GM18511 (cell line): ENCODE data around the gene ELMO3.
A peak's percentile ranks its signal among the peaks of the same experiment; 100 is the strongest.

Source experiments
- ATAC-seq: cut with Tn5 transposase; IDR thresholded peaks from one replicate; pipeline ENCODE4 v1.9.1; 2021; ENCODE audit warnings: mild to moderate bottlenecking, moderate library complexity; ENCODE audit not compliant: unreplicated experiment

The ELMO3 gene

GRCh38 chr16:67237396-67238277 lies 38.7 kb downstream of the ELMO3 start:
- ATAC-seq: no peak

- no peak for ATAC-seq
These were observed 39.3 kb downstream of the ELMO3 start for GRCh38 chr16:67238278-67238575.

GRCh38 chr16:67238806-67239470 lies 40.0 kb downstream of the ELMO3 start:
- no peak for ATAC-seq

- ATAC-seq: no peak
These were observed 41.6 kb downstream of the ELMO3 start for GRCh38 chr16:67240506-67240905.

- no peak for ATAC-seq
These were observed 42.3 kb downstream of the ELMO3 start for GRCh38 chr16:67241008-67241900.

GRCh38 chr16:67242138-67242730 lies 43.3 kb downstream of the ELMO3 start:
- ATAC-seq: no peak

- ATAC-seq: no peak
These were observed 44.5 kb downstream of the ELMO3 start for GRCh38 chr16:67243481-67243880.

- peak; percentile 61 for ATAC-seq
These were observed 45.7 kb downstream of the ELMO3 start for GRCh38 chr16:67244387-67245185.

GRCh38 chr16:67245186-67245585 lies 46.3 kb downstream of the ELMO3 start:
- no peak for ATAC-seq

- ATAC-seq: no peak
These were observed 46.7 kb downstream of the ELMO3 start for GRCh38 chr16:67245674-67246080.

- ATAC-seq: peak; percentile 28
These were observed 47.3 kb downstream of the ELMO3 start for GRCh38 chr16:67246081-67246755.

GRCh38 chr16:67246756-67247191 lies 47.8 kb downstream of the ELMO3 start:
- ATAC-seq: peak; percentile 14

- ATAC-seq: peak; percentile 56
These were observed 48.5 kb downstream of the ELMO3 start, which contains the start of gene FHOD1 for GRCh38 chr16:67247192-67248072. Gene FHOD1, minus strand, starts transcription at chr16:67247481. Its CDS starts 71 bp downstream, at chr16:67247410.

GRCh38 chr16:67248073-67248400 lies 49.1 kb downstream of the ELMO3 start:
- ATAC-seq: no peak

GRCh38 chr16:67248401-67249177 lies 49.7 kb downstream of the ELMO3 start, which contains the start of gene SLC9A5:
Gene SLC9A5, plus strand, starts transcription at chr16:67248979. Its CDS starts 36 bp downstream, at chr16:67249015.
- no peak for ATAC-seq

GRCh38 chr16:67249178-67250044 lies 50.5 kb downstream of the ELMO3 start:
- ATAC-seq: no peak

- no peak for ATAC-seq
These were observed 51.1 kb downstream of the ELMO3 start for GRCh38 chr16:67250045-67250327.
